A172 (cell line): ENCODE data around the gene TCEAL3. TPM values are rescaled to one million over a fixed set of nuclear protein-coding genes. Genes with fewer than 3 reads are reported as not detected.
A peak's percentile ranks its signal among the peaks of the same experiment; 100 is the strongest.
"Not testable (repeated sequence)": the region's sequence is repeated elsewhere in the genome, so short reads cannot be mapped to it uniquely, and the experiment has no call there.

Experiments
- DNase-seq: peaks from one replicate; pipeline ENCODE4 v3.0.0-alpha.2; 2015; ENCODE audit warnings: low spot score
- total RNA-seq: library from RNA; depleted of rRNA; stranded (reverse); fragments of >200 nt; shearing (Covaris generic); gene quantifications from 2 replicates; pipeline ENCODE4 v1.2.3, GENCODE V29; 2014; rRNA removed

The TCEAL3 gene
- total RNA-seq, result 15.7 and 16.9 TPM in 2 replicates

DNA sequence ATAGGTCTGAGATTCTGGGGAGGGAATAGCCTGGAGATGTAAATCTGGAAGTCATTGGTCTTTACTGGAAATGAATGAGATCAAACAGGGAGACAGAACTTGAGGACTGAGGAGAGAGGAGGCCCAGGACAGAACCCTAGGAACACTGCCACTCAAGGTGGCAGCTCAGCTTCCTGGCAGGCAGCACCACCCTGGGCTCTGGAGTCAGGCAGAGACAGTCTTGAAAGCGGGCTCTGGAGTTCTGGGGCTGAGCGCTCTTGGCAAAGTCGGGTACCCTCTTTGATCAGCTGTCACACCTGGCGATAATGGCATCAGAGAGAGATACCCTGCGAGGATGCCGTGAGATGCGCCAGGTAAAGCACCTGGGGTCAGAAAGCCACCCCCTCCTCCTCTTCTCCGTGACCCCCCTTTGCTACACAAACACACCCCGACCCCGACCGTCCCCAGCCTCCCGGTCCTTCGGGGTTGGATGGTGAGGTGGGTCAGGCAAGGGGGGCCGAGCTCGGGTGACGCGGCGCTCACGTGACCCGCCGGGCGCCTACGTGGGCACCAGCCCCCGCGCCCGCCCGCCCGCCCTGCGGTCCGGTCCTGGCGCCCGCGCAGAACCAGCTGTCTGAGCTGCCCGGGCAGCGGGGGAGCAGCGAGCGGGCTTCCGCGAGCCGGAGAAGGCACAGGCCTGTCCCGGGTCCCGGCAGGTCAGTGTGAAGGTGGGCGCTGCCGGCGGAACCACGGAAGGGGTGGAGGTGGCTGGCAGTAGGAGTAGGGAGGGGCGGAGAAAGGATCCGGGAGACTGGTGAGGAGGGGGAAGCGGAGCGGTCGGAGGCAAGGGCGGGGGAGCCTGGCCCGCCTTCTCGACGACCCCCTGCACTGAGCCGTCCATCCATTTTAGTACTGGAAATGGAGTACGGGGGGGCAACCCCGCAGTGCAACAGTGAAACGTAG, at the start of gene TCEAL3:
TSS of gene TCEAL3 (plus strand) at position 600 of the 942 bp plus-strand sequence. CDS start 1,102 bp downstream, outside the sequence.
- no peak for DNase-seq

GRCh38 chrX:103560256-103560655, 47.5 kb upstream of the TCEAL3 start:
- no peak for DNase-seq

GRCh38 chrX:103562801-103563200, 45.0 kb upstream of the TCEAL3 start:
- DNase-seq, result peak; percentile 11

DNA sequence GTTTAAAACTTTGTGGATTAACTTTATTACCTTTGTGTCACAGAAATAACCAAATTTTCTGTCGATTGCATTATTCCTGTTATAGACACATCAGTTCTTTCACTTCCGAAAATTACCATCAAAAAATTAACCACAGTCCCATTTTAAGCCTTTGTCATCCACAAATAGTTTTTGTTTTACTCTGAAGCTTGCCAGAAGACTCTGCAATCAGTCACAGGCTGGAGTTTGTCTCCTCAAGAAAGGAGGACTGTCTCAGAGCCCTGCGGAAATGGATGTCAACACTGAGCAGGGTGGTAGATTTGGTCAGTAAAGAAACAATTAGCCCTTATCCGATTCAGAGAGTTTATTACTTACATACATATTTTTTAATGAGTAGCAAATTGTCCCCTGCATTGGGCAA, 42.6 kb upstream of the TCEAL3 start:
- DNase-seq, result no peak

GRCh38 chrX:103565752-103566151, 42.0 kb upstream of the TCEAL3 start:
- peak; percentile 23 for DNase-seq

DNA sequence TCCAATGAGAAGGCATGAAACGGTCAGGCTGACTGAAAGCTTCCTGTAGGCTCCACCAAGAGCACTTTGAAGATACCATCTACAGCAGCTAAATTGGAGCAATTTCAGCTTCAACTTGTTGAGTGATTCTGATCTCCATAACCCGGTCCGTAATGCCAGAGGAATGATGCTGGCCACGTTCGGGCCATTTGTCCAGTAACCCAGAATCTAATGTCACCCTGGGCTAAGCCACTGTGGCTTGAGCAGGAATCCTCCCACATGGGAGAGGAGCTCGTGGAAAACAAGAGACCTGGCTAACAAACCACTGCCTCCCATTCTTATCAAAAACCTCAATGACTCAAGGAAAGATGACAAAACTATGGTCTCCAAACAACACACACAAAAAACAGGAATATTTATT, 36.6 kb upstream of the TCEAL3 start:
- DNase-seq, result no peak

DNA sequence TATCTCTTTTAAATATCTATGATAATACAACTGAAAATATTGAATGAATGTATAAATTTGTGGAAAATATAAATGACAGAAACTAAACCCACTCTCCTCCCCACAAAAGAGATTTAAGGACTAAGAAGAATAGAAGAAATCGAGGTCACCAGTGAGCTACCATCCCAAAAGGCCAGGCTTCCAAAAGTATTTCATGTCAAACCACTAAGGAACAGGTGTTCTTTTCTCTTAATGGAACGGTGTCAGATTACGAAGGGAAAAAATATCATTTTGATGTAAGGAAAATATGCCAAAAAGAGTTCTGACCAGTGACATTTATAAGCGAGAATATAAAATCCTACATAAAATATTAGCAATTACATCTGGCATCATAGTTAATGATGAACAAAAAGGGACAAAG, 36.0 kb upstream of the TCEAL3 start:
- no peak for DNase-seq

DNA sequence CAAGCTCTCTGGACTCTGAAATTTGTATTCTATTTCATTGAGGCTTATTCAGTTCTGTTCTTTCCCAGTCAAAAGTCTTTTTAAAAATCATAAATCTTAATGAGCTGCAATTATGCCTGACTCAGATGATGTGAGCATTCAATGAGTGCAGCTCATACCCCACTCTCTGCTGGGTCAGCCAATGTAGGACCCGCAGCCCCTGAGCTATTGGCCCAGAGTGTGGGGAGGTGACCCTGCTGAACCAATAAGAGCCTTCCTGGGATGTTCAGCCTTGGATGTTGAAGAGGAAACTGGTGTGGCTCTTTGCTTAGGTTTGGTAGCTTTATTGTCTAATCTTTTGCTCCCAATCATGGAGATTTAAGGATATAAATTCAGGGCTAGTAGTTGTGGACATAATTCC, 34.6 kb upstream of the TCEAL3 start:
- DNase-seq, result no peak

GRCh38 chrX:103584596-103584995, 23.2 kb upstream of the TCEAL3 start:
- DNase-seq, result no peak

- DNase-seq, result no peak
Measured at GRCh38 chrX:103585411-103586313, 22.1 kb upstream of the TCEAL3 start, which contains the start of gene TCEAL4. Gene TCEAL4 (plus strand): TSS chrX:103585515. CDS start chrX:103586676, 1,161 bp downstream.

- no peak for DNase-seq
Measured at GRCh38 chrX:103586314-103586646, 21.5 kb upstream of the TCEAL3 start.

DNA sequence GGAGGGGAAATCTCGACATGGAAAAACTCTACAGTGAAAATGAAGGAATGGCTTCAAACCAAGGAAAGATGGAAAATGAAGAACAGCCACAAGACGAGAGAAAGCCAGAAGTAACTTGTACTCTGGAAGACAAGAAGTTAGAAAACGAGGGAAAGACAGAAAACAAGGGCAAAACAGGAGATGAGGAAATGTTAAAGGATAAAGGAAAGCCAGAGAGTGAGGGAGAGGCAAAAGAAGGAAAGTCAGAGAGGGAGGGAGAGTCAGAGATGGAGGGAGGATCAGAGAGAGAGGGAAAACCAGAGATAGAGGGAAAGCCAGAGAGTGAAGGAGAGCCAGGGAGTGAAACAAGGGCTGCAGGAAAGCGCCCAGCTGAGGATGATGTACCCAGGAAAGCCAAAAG, 21.1 kb upstream of the TCEAL3 start:
- DNase-seq, result no peak

DNA sequence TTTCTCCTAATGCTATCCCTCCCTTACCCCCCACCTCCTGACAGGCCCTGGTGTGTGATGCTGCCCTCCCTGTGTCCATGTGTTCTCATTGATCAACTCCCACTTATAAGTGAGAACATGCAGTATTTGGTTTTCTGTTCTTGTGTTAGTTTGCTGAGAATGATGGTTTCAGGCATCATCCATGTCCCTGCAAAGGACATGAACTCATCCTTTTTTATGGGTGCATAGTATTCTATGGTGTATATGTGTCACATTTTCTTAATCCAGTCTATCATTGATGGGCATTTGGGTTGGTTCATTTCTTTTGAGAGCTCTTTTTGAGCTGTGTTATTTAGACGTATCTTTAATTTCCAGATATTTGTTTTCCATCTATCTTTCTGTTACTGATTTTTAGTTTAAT, 15.5 kb upstream of the TCEAL3 start:
- not testable (repeated sequence) for DNase-seq

GRCh38 chrX:103595202-103595601, 12.6 kb upstream of the TCEAL3 start:
- not testable (repeated sequence) for DNase-seq

- no peak for DNase-seq
Measured at GRCh38 chrX:103608306-103608963, 672 bp downstream of the TCEAL3 start.

DNA sequence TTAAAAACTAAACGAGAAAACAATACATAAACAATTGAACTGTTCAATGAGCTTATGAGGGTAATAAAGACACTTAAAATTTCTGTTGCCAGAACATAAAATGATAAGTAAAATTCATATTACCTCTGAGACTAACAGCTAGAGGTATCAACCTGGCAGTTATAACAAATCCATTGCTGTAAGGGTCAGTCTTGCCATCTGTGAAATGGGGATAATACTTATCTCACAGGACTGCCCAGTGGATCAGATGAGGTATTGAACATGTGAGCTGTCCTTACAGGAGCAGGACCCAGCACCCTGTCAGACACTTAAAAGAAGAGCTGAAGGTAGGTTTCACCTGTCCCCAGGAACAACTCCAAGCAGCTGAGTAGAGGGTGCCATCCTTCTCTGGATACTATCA, 2.5 kb downstream of the TCEAL3 start:
- DNase-seq, result no peak

DNA sequence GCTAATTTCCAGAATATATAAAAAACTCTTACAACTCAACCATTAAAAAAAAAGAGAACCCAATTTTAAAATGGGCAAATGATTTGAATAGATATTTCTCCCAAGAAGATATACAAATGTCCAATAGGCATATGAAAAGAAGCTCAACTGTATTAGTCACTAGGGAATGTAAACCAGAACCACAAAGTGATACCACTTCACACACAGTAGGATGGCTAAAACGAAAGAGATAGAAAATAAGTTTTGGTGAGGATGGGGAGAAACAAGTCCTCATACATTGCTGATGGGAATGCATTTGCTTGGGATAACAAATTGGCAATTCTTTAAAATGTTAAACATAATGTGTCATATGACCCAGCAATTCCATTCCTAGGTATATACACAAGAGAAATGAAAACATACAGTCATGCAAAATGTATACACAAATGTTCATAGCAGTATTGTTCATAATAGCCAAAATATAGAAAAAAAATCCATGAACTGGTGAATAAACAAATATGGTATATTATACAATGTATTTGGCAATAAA, 5.7 kb downstream of the TCEAL3 start:
- DNase-seq, result no peak

DNA sequence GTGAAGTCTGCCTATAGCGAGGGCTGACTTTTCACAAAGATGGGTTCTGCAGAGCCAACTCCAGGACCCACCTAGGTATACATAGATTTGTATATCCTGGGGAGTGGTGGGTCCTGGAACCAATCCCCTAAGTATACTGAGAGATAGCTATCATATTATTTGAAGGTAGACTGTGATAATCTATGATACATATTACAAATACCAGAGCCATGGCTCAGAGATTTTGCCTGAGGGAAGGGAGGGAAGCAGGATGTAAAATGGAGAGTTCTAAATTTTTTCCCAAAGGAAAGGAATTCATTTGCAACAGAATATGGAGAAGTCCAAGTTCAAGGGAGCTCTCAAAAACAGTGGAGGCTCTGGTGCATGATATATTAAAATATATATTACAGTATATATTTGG, 7.2 kb downstream of the TCEAL3 start:
- no peak for DNase-seq

DNA sequence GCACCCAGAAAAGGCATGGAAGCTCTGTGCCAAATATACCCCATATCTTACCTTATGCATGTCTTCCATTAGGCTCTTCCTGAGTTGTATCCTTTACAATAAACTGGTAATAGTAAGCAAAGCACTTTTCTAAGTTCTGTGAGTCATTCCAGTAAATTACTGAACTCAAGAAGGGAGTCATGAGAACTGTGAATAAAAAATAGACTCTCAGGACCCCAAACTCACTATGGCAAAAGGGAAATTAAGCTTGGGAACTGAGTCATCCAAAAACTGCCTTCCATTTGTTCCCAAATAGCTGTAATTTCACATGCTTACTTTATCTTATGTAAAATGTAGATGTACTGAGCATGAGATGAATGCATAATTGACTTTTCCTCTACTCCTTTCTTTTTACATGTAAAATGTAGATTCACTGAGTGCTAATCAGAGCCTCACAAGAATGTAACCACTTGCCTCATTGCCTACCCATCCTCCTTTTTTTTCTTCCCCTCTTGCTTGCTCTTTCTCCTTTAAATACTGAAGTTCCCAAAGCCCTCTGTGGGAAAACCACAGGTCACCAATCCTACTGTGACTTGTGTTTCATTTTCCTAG, 8.1 kb downstream of the TCEAL3 start:
- DNase-seq, result no peak

- DNase-seq, result no peak
Measured at GRCh38 chrX:103616676-103617186, 9.0 kb downstream of the TCEAL3 start.

GRCh38 chrX:103624111-103624510, 16.3 kb downstream of the TCEAL3 start:
- no peak for DNase-seq
